SK-N-SH (cell line): ENCODE results near the gene PRKD2. TPM values are rescaled to one million over a fixed set of nuclear protein-coding genes. Genes with fewer than 3 reads are reported as not detected.

Experiments used
- CTCF ChIA-PET: fragments of 300-600, 350-600 bp; formaldehyde crosslinking; extraction: SDS; loops from one replicate; lab custom pipeline; 2021; lab: Yijun Ruan, JAX
- POLR2A ChIA-PET: fragments of 350-600 bp; sonication (Branson Sonifier 250); formaldehyde crosslinking; extraction: SDS; loops from one replicate; lab custom pipeline; 2020; ENCODE audit warnings: antibody characterized with exemption, inconsistent platforms; lab: Yijun Ruan, JAX
- DNase-seq: peaks from one replicate; pipeline ENCODE4 v3.0.0; 2012
- H2AFZ ChIP-seq: fragments of 200-600 bp; sonication (generic); 2 replicates; pipeline ENCODE4 v1.8.1; 2016; ENCODE audit warnings: antibody characterized with exemption, mild to moderate bottlenecking, low read depth
- H3F3A ChIP-seq: fragments of 200-600 bp; sonication (generic); replicated peaks from 2 replicates; pipeline ENCODE3; 2016; ENCODE audit warnings: antibody characterized with exemption, mild to moderate bottlenecking; ENCODE audit not compliant: insufficient read depth
- H3K27ac ChIP-seq, 2 experiments: fragments of 200-500 bp in 1 of 2; fragments of 200-600 bp in 1 of 2; sonication (Bioruptor generic) in 1 of 2; sonication (generic), shearing (Covaris generic) in 1 of 2; 2 replicates each; pipeline versions ENCODE4 v1.5.1 to v1.6.1; 2014 to 2016; ENCODE audit warnings: low read depth in 2 of 2, inconsistent platforms in 1 of 2, low read length in 1 of 2, mild to moderate bottlenecking in 1 of 2, mixed read lengths in 1 of 2
- H3K27me3 ChIP-seq: fragments of 200-600 bp; sonication (generic), shearing (Covaris generic); 2 replicates; pipeline ENCODE4 v1.6.1; 2016; ENCODE audit warnings: mixed run types; ENCODE audit not compliant: insufficient read depth
- H3K36me3 ChIP-seq, 2 experiments: fragments of 200-500 bp in 1 of 2; fragments of 200-600 bp in 1 of 2; sonication (Bioruptor generic) in 1 of 2; sonication (generic) in 1 of 2; replicated peaks in 1 of 2; 2 replicates each; pipeline versions ENCODE3 to v1.5.1; 2014 to 2016; ENCODE audit warnings: low read length in 1 of 2, mild to moderate bottlenecking in 1 of 2; ENCODE audit not compliant: insufficient read depth in 2 of 2, control insufficient read depth in 1 of 2
- H3K4me1 ChIP-seq, 2 experiments: fragments of 200-500 bp in 1 of 2; fragments of 200-600 bp in 1 of 2; sonication (Bioruptor generic) in 1 of 2; sonication (generic), shearing (Covaris generic) in 1 of 2; 2 replicates each; pipeline versions ENCODE4 v1.5.1 to v1.6.1; 2014 to 2016; ENCODE audit warnings: low read depth in 1 of 2, low read length in 1 of 2, mixed run types in 1 of 2; ENCODE audit not compliant: insufficient read depth in 2 of 2, control insufficient read depth in 1 of 2
- H3K4me2 ChIP-seq: fragments of 200-600 bp; sonication (generic), shearing (Covaris generic); 2 replicates; pipeline ENCODE4 v1.6.1; 2017; ENCODE audit warnings: mixed run types
- H3K4me3 ChIP-seq, 2 experiments: fragments of 200-500 bp in 1 of 2; fragments of 200-600 bp in 1 of 2; sonication (Bioruptor generic) in 1 of 2; sonication (generic), shearing (Covaris generic) in 1 of 2; 2 replicates each; pipeline versions ENCODE4 v1.5.1 to v1.8.1; 2014 to 2016; ENCODE audit warnings: low read depth in 2 of 2, inconsistent platforms in 1 of 2, low read length in 1 of 2, mild to moderate bottlenecking in 1 of 2, mixed read lengths in 1 of 2, moderate library complexity in 1 of 2
- H3K79me2 ChIP-seq: fragments of 200-600 bp; sonication (generic); 2 replicates; pipeline ENCODE4 v1.8.1; 2017; ENCODE audit warnings: mild to moderate bottlenecking; ENCODE audit not compliant: insufficient read depth
- H3K9ac ChIP-seq: fragments of 200-600 bp; sonication (generic); 2 replicates; pipeline ENCODE4 v1.6.1; 2017; ENCODE audit warnings: mixed run types
- H3K9me2 ChIP-seq: fragments of 200-600 bp; sonication (generic); 2 replicates; pipeline ENCODE4 v1.6.1; 2017; ENCODE audit warnings: mixed run types
- H3K9me3 ChIP-seq: fragments of 200-600 bp; sonication (generic); 2 replicates; pipeline ENCODE4 v1.6.1; 2017; ENCODE audit warnings: mixed run types, mild to moderate bottlenecking, moderate library complexity
- H4K20me1 ChIP-seq: fragments of 200-600 bp; sonication (generic); 2 replicates; pipeline ENCODE4 v1.6.1; 2017; ENCODE audit warnings: mild to moderate bottlenecking, mixed run types; ENCODE audit not compliant: insufficient read depth
- CHD2 ChIP-seq: fragments of 150-350 bp; IDR thresholded peaks from 2 replicates; pipeline ENCODE4 v1.6.1; 2018; ENCODE audit warnings: low read length; ENCODE audit not compliant: partially characterized antibody
- CTCF ChIP-seq: fragments of 200-600 bp; sonication (generic); IDR thresholded peaks from 2 replicates; pipeline ENCODE4 v1.6.1; 2017; ENCODE audit warnings: antibody characterized with exemption, mild to moderate bottlenecking, moderate library complexity
- FOSL2 ChIP-seq: IDR thresholded peaks from 2 replicates; pipeline ENCODE4 v1.4.0; 2012; ENCODE audit warnings: low read depth, mild to moderate bottlenecking, moderate library complexity, borderline replicate concordance
- FOXM1 ChIP-seq: IDR thresholded peaks from 2 replicates; pipeline ENCODE4 v1.4.0; 2012; ENCODE audit warnings: low read depth, mild to moderate bottlenecking
- PBX3 ChIP-seq: IDR thresholded peaks from 2 replicates; pipeline ENCODE4; 2012
- RCOR1 ChIP-seq: fragments of 150-350 bp; IDR thresholded peaks from 2 replicates; pipeline ENCODE4 v1.6.1; 2017; ENCODE audit warnings: antibody characterized with exemption, low read length
- RFX5 ChIP-seq: IDR thresholded peaks from 2 replicates; pipeline ENCODE4 v1.6.1; 2012; ENCODE audit warnings: mild to moderate bottlenecking, improper control_type of control experiment, low read length
- TAF1 ChIP-seq: IDR thresholded peaks from 2 replicates; pipeline ENCODE4 v1.6.1; 2012; ENCODE audit warnings: low read depth, mild to moderate bottlenecking, low read length, moderate library complexity, borderline replicate concordance
- USF1 ChIP-seq: IDR thresholded peaks from 2 replicates; pipeline ENCODE4 v1.4.0; 2012; ENCODE audit warnings: low read depth, borderline replicate concordance
- WGBS: methylation state at CpG from one replicate; pipeline ENCODE4 v1.1.6; 2017; ENCODE audit warnings: low lambda C conversion rate; 5-methylcytosine and 5-hydroxymethylcytosine counted together
- polyA plus RNA-seq, 3 experiments: library from polyadenylated mRNA; depleted of rRNA; stranded (reverse); fragments of >200 nt; gene quantifications; 2 replicates each; pipeline ENCODE4 v1.2.3, GENCODE V29; 2012

The PRKD2 gene
- polyA plus RNA-seq, 1 of the 3 experiments (the other 2 are of a cell fraction) = 21.4 TPM

GRCh38 chr19:46660008-46660517 is 56.9 kb downstream of the PRKD2 start:
- H3K79me2 ChIP-seq = no peaks in the 10 kb centered on the region; the same call in 1 of the 2 replicates
- no peaks in the 10 kb centered on the region for H3K27me3 ChIP-seq
- H3F3A ChIP-seq = peaks cover 17% of the 10 kb centered on the region
- CTCF ChIA-PET = interaction anchor here (1.0 to 9.5 kb wide), 6 partner anchors 8 to 131 kb away, joined by 3 to 471 read pairs (median 10); partner anchors contain the start of genes CALM3 and GNG8
- H3K27ac ChIP-seq = peak overlapping the region; percentile 24 to 80; a peak in 3 of 4 replicates
- 4% methylated on average over 13 of the region's 14 CpGs for WGBS
- peak overlapping the region; percentile 60 for H2AFZ ChIP-seq
- peak overlapping the region; percentile 69 to 88 for H3K4me3 ChIP-seq
- no peaks in the 10 kb centered on the region for H3K9me3 ChIP-seq
- no peaks in the 10 kb centered on the region for H3K9me2 ChIP-seq
- H3K4me2 ChIP-seq = peak overlapping the region; percentile 90
- no peak for TF ChIP-seq RCOR1
- TF ChIP-seq CHD2 = peak; percentile 50
- TF ChIP-seq FOSL2 = no peak
- TF ChIP-seq FOXM1 = no peak
- no peak for TF ChIP-seq TAF1
- TF ChIP-seq CTCF = peak; percentile 12; the same call in 1 of the 2 replicates
- no peak for TF ChIP-seq PBX3
- no peak for TF ChIP-seq RFX5
- H3K9ac ChIP-seq = peak overlapping the region; percentile 56; the same call in 1 of the 2 replicates
- H4K20me1 ChIP-seq = peaks cover 5% of the 10 kb centered on the region; the same call in 1 of the 2 replicates
- POLR2A ChIA-PET = interaction anchor here (3.9 to 4.0 kb wide), 2 partner anchors 25 to 30 kb away, joined by 26 to 31 read pairs; partner anchors contain the start of gene GNG8
- peaks cover 0 to 3% of the 10 kb centered on the region in 2 experiments for H3K36me3 ChIP-seq
- H3K4me1 ChIP-seq = peaks cover 0 to 13% of the 10 kb centered on the region in 2 experiments; a peak in 1 of 4 replicates
- peak; percentile 81 for DNase-seq

GRCh38 chr19:46659151-46660007 is 57.5 kb downstream of the PRKD2 start:
- peak; percentile 71 for DNase-seq
- CTCF ChIA-PET = interaction anchor here (1.0 to 9.5 kb wide), 5 partner anchors 13 to 130 kb away, joined by 3 to 471 read pairs (median 3); partner anchors contain the start of gene CALM3
- Histone ChIP-seq H3K4me1 (peaks cover 0 to 10% of the 10 kb centered on the region in 2 experiments; a peak in 1 of 4 replicates), H2AFZ (peak overlapping the region; percentile 60; the same call in 1 of the 2 replicates), H3K79me2 (no peaks in the 10 kb centered on the region; the same call in 1 of the 2 replicates), H4K20me1 (peaks cover 5% of the 10 kb centered on the region; the same call in 1 of the 2 replicates), H3K9ac (peak overlapping the region; percentile 56; the same call in 1 of the 2 replicates), H3F3A (peaks cover 17% of the 10 kb centered on the region), H3K9me3 (no peaks in the 10 kb centered on the region), H3K36me3 (peaks cover 0 to 3% of the 10 kb centered on the region in 2 experiments), H3K4me2 (peak overlapping the region; percentile 90), H3K27me3 (no peaks in the 10 kb centered on the region), H3K27ac (peak overlapping the region; percentile 24 to 80; a peak in 3 of 4 replicates), H3K9me2 (no peaks in the 10 kb centered on the region), H3K4me3 (peak overlapping the region; percentile 69 to 88)
- peak; percentile 48 for TF ChIP-seq CHD2
- no peak for TF ChIP-seq USF1
- POLR2A ChIA-PET = interaction anchor here (0.6 to 4.0 kb wide), 3 partner anchors 24 to 37 kb away, joined by 3 to 31 read pairs (median 26); partner anchors contain the start of gene GNG8
- WGBS = 10% methylated on average over 24 of the region's 28 CpGs
